Stomach smooth muscle (tissue), 2 donors: ENCODE results near the gene IGSF9.

Experiments used
- H3K27ac ChIP-seq: one replicate; pipeline ENCODE4 v1.7.0; 2013; ENCODE audit warnings: mild to moderate bottlenecking, low read length, inconsistent platforms
- H3K27me3 ChIP-seq, 2 donors: one replicate each; pipeline ENCODE4 v1.7.0; 2013; ENCODE audit warnings: low read length in 2 of 2; ENCODE audit not compliant: insufficient read depth in 2 of 2, control insufficient read depth in 1 of 2
- H3K36me3 ChIP-seq, 2 donors: one replicate each; pipeline ENCODE4 v1.7.0; 2013; ENCODE audit warnings: low read length in 2 of 2; ENCODE audit not compliant: control insufficient read depth in 2 of 2, insufficient read depth in 2 of 2
- H3K4me1 ChIP-seq: one replicate; pipeline ENCODE4 v1.7.0; 2013; ENCODE audit warnings: low read length; ENCODE audit not compliant: control insufficient read depth, insufficient read depth
- H3K4me3 ChIP-seq, 2 donors: one replicate each; pipeline ENCODE4 v1.7.0; 2013; ENCODE audit warnings: low read length in 2 of 2
- H3K9ac ChIP-seq, 2 donors: one replicate each; pipeline ENCODE4 v1.7.0; 2013; ENCODE audit warnings: low read length in 2 of 2, mild to moderate bottlenecking in 1 of 2
- H3K9me3 ChIP-seq, 2 donors: one replicate each; pipeline ENCODE4 v1.7.0; 2013; ENCODE audit warnings: low read length in 2 of 2; ENCODE audit not compliant: control insufficient read depth in 2 of 2
- donor health status: healthy.
- donor health status: Pancreatic carcinoma.

Gene IGSF9

GRCh38 chr1:159958719-159959380, 13.4 kb upstream of the IGSF9 start:
- Histone ChIP-seq H3K9me3 (no peaks in the 10 kb centered on the region), H3K27ac (no peak overlapping the region), H3K27me3 (peaks cover 0 to under 1% of the 10 kb centered on the region in 2 donors), H3K4me3 (no peak overlapping the region), H3K36me3 (no peaks in the 10 kb centered on the region), H3K9ac (no peak overlapping the region), H3K4me1 (no peaks in the 10 kb centered on the region)

DNA sequence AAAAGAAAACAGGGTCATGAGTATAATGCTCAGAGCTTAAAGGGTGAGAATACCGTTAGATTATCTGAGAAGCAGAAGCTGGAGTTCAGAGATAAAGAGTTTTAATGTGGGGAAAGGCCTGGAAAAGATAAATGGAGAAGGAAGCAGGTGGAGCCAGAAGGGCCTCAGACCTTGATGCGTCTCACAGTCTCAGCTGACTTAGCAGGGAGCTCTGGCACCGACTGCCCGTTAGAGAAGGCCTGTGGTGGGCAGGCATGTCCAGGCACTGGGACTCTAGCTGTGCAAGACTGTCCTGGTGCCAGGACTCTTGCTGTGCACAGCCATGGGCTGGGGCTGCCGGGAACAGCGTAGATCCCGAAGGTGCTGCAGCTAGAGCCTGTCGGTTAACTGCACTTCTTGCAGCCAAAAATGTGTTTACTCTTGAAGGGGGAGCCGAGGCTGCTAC, 12.4 kb upstream of the IGSF9 start:
- H3K4me3 ChIP-seq: no peak overlapping the region
- no peaks in the 10 kb centered on the region for H3K4me1 ChIP-seq
- H3K9ac ChIP-seq: no peak overlapping the region
- no peak overlapping the region for H3K27ac ChIP-seq
- H3K36me3 ChIP-seq: no peaks in the 10 kb centered on the region
- peaks cover 0 to 7% of the 10 kb centered on the region in 2 donors for H3K27me3 ChIP-seq
- H3K9me3 ChIP-seq: no peaks in the 10 kb centered on the region

GRCh38 chr1:159955456-159955855, 10.0 kb upstream of the IGSF9 start:
- Histone ChIP-seq H3K9ac (no peak overlapping the region), H3K4me1 (no peaks in the 10 kb centered on the region), H3K27me3 (peaks cover 3 to 7% of the 10 kb centered on the region in 2 donors), H3K36me3 (no peaks in the 10 kb centered on the region), H3K4me3 (no peak overlapping the region), H3K9me3 (no peaks in the 10 kb centered on the region), H3K27ac (no peak overlapping the region)

- H3K27ac ChIP-seq: no peak within 1 kb of the TSS
- H3K36me3 ChIP-seq: no peaks in the 10 kb centered on the region
Observed at GRCh38 chr1:159953536-159954515, 8.4 kb upstream of the IGSF9 start, which contains the start of gene SLAMF9. TSS of gene SLAMF9 (minus strand) at chr1:159954237. CDS start at chr1:159954137, 100 bp downstream.

GRCh38 chr1:159952932-159953331, 7.5 kb upstream of the IGSF9 start:
- Histone ChIP-seq H3K36me3 (no peaks in the 10 kb centered on the region), H3K27ac (no peak overlapping the region), H3K4me1 (no peaks in the 10 kb centered on the region), H3K27me3 (peaks cover 3 to 7% of the 10 kb centered on the region in 2 donors), H3K9ac (no peak overlapping the region), H3K9me3 (no peaks in the 10 kb centered on the region), H3K4me3 (no peak overlapping the region)

More at GRCh38 chr1:159953536-159954515, 8.4 kb upstream of the IGSF9 start, which contains the start of gene SLAMF9:
- H3K4me3 ChIP-seq: no peak within 1 kb of the TSS
- no peaks in the 10 kb centered on the region for H3K4me1 ChIP-seq
- peaks cover 3 to 7% of the 10 kb centered on the region in 2 donors for H3K27me3 ChIP-seq
- H3K9me3 ChIP-seq: no peaks in the 10 kb centered on the region
- H3K9ac ChIP-seq: no peak within 1 kb of the TSS

DNA sequence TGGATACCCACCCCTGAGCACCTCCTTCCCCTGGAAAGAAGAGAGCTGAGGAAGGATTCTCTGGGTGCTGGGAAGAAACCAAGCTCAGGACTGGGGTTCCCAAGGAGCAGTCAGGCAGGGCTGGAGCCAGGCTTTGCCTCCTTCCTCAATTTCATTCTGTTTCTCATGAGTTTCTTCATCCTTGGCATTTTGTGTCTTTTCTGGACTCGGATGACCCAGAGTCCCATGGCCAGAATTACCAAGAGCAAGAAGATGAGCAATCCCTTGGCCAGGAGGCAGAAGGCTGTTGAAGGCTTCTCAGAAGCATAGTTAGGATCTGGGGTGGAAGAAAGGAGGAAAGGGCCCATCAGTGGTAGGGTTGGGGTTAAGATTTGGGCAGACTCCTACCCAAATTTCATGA, 6.1 kb upstream of the IGSF9 start:
- H3K9ac ChIP-seq: no peak overlapping the region
- no peak overlapping the region for H3K4me3 ChIP-seq
- peaks cover 3 to 7% of the 10 kb centered on the region in 2 donors for H3K27me3 ChIP-seq
- no peaks in the 10 kb centered on the region for H3K36me3 ChIP-seq
- no peaks in the 10 kb centered on the region for H3K4me1 ChIP-seq
- H3K27ac ChIP-seq: no peak overlapping the region
- H3K9me3 ChIP-seq: no peaks in the 10 kb centered on the region

GRCh38 chr1:159951016-159951415, 5.6 kb upstream of the IGSF9 start:
- Histone ChIP-seq H3K4me1 (peaks cover 3% of the 10 kb centered on the region), H3K27ac (no peak overlapping the region), H3K9me3 (no peaks in the 10 kb centered on the region), H3K27me3 (peaks cover 3 to 7% of the 10 kb centered on the region in 2 donors), H3K9ac (no peak overlapping the region), H3K4me3 (no peak overlapping the region), H3K36me3 (no peaks in the 10 kb centered on the region)

- Histone ChIP-seq H3K36me3 (no peaks in the 10 kb centered on the region), H3K27ac (no peak overlapping the region), H3K4me3 (no peak overlapping the region), H3K4me1 (peaks cover 12% of the 10 kb centered on the region), H3K9me3 (no peaks in the 10 kb centered on the region), H3K9ac (no peak overlapping the region), H3K27me3 (peaks cover 3 to 7% of the 10 kb centered on the region in 2 donors)
Observed at GRCh38 chr1:159949981-159950381, 4.6 kb upstream of the IGSF9 start.

GRCh38 chr1:159949123-159949522, 3.7 kb upstream of the IGSF9 start:
- Histone ChIP-seq H3K27ac (no peak overlapping the region), H3K4me3 (no peak overlapping the region), H3K36me3 (no peaks in the 10 kb centered on the region), H3K9ac (no peak overlapping the region), H3K4me1 (peaks cover 13% of the 10 kb centered on the region), H3K9me3 (no peaks in the 10 kb centered on the region), H3K27me3 (peaks cover 5 to 7% of the 10 kb centered on the region in 2 donors)

GRCh38 chr1:159947942-159948341, 2.5 kb upstream of the IGSF9 start:
- no peak overlapping the region for H3K27ac ChIP-seq
- no peak overlapping the region for H3K4me3 ChIP-seq
- H3K4me1 ChIP-seq: peaks cover 13% of the 10 kb centered on the region
- H3K9ac ChIP-seq: no peak overlapping the region
- no peaks in the 10 kb centered on the region for H3K36me3 ChIP-seq
- no peaks in the 10 kb centered on the region for H3K9me3 ChIP-seq
- peaks cover 0 to 10% of the 10 kb centered on the region in 2 donors for H3K27me3 ChIP-seq
